GM12873 (cell line): ENCODE data around the gene SYTL1.

ENCODE experiments used
- CTCF ChIP-seq: IDR thresholded peaks from 2 replicates; pipeline ENCODE4 v1.5.1; 2012; ENCODE audit warnings: low read depth, mild to moderate bottlenecking, moderate library complexity, low read length, control low read depth; ENCODE audit not compliant: insufficient read depth; ENCODE audit errors: missing control alignments

Gene SYTL1

GRCh38 chr1:27361553-27361952, 19.7 kb downstream of the SYTL1 start:
- no peak for TF ChIP-seq CTCF

GRCh38 chr1:27363766-27364695, 22.2 kb downstream of the SYTL1 start:
- TF ChIP-seq CTCF, result no peak

- TF ChIP-seq CTCF, result no peak
These were observed 23.0 kb downstream of the SYTL1 start for GRCh38 chr1:27364696-27365371.

GRCh38 chr1:27365372-27366112, 23.7 kb downstream of the SYTL1 start:
- no peak for TF ChIP-seq CTCF

- no peak for TF ChIP-seq CTCF
These were observed 24.2 kb downstream of the SYTL1 start for GRCh38 chr1:27366113-27366410.

GRCh38 chr1:27366411-27367159, 24.8 kb downstream of the SYTL1 start, which contains the start of gene MAP3K6:
MAP3K6 (minus strand) TSS chr1:27366961; CDS start chr1:27366597, 364 bp downstream.
- TF ChIP-seq CTCF, result peak; percentile 44
